GM12873 (cell line): ENCODE data around the gene PCYT1A.

Experiments
- CTCF ChIP-seq: IDR thresholded peaks from 2 replicates; pipeline ENCODE4 v1.5.1; 2012; ENCODE audit warnings: low read depth, mild to moderate bottlenecking, moderate library complexity, low read length, control low read depth; ENCODE audit not compliant: insufficient read depth; ENCODE audit errors: missing control alignments

PCYT1A gene

GRCh38 chr3:196215493-196216020 lies 72.0 kb downstream of the PCYT1A start:
- no peak for TF ChIP-seq CTCF

DNA sequence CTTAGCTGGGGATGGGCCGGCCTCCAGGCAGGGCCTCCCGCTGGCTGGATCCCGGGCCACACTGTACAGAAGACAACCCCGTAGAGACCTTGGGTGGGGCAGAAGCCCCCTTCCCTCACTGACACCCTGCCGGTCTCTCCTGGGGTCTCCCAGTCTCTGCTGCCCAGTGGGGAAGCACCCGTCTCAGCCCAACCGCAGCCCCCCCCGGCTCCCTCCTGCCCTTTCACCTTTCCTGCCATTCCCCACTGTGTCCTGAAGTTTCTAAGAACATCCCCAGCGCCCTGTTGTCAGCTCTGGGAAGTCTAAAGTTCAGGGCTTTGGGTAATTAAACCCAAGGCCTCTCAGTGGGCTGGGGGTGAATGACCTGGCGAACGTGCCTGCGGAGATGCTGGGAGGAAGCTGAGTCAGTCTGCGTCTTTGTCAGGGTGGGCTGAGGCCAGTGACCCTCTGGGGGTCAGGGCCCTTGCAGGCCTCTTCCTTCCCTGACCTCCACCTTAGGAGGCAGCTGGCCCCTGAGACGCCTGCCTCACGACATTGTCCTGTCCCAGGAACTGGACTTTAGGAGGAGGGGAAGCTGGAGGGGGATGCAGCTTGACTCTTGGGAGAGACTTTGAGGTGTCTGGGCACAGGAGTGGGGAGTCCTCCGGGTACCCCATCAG lies 72.6 kb downstream of the PCYT1A start:
- no peak for TF ChIP-seq CTCF

DNA sequence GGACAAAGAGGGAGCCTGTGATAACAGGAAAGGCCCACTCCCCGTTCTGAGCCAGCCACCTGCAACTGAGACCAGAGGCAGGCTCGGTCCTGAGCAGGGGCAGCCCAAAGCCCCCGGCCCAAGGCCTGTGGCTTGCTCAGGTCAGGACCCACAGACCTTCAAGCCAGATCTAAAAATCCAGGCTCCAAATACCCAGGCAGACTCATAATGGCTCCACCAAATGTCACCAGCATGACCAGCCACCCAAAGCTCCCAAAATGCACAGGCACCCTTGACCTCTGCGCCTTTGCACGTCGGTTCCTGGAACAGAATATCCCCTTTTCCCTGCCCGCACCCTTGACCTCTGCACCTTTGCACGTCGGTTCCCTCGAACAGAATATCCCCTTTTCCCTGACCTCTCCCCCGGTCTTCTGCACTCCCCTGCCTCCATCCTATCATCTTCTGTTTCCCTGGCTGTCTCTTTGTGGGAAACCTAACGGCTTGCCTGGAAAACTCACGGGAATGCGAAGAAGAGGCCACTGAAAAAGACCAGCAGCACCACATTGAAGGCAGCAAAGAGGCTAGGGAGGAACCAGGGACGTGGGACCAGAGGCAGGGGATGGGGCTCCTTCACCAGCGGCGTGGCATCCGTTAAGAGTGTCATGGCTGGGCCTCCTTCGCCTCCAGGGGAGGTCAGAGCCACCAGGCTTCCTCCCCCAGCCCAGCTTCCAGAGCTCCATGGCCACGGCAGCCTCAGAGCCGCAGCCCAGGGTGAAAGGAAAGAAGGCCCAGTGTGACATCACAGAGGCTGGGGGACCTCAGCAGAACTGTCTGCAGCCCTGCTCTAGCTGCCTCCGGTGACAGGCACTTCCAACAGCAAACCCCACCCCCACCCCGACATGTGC lies 76.6 kb downstream of the PCYT1A start, which contains the start of gene ZDHHC19:
ZDHHC19 (minus strand) TSS at position 728 of the 884 bp plus-strand sequence; CDS start at position 643, 85 bp downstream.
- no peak for TF ChIP-seq CTCF

- no peak for TF ChIP-seq CTCF
Measured at GRCh38 chr3:196208942-196209695, 78.4 kb downstream of the PCYT1A start.

DNA sequence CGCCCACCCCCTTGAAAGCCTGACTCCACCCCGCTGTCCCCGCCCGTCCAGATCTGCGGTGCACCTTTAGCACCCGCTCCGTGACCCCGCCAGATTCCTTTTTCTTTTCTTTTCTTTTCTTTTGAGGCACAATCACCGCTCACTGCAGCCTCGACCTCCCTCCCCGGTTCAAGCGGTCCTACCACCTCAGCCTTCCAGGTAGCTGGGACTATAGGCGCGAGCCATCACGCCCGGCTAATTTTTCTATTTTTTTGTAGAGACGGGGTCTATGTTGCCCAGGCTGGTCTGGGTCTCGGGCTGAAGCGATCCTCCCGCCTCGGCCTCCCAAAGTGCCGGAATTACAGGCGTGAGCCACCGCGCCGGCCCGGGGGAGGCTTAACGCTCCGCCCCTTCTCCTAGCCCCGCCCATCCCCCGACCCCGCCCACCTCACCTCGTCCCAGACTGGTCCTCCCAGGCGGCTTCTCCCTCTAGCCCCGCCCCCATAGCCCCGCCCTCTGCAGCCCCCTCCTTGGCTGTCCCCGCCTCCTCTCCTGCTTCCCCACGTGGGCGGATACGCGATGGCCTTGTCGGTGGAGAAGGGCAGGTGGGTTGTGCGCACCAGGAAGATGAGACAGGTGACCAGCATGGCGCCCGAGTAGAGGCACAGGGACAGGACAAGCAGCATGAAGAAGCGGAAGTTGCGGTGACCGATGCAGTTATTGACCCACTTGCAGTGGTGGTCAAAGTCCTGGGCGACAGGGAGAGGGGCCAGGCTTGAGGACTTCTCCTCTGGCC lies 79.5 kb downstream of the PCYT1A start:
- no peak for TF ChIP-seq CTCF

GRCh38 chr3:196207159-196207832 lies 80.2 kb downstream of the PCYT1A start:
- no peak for TF ChIP-seq CTCF
